ENCODE data around the gene METRN.

- no peak for TF ChIP-seq CTCF (conservative IDR thresholded peaks at IDR 0.05; ENCODE audit: low read depth, low read length)
- no peak for TF ChIP-seq RCOR1 (IDR thresholded peaks at IDR 0.05; ENCODE audit: insufficient replicate concordance, low read length)
- no peak for TF ChIP-seq POLR2A (IDR thresholded peaks at IDR 0.05; ENCODE audit: low read depth, low read length)
- TF ChIP-seq ELK1 (IDR thresholded peaks at IDR 0.05; ENCODE audit: borderline replicate concordance, low read depth, low read length): no peak
- TF ChIP-seq FOS (IDR thresholded peaks at IDR 0.05; ENCODE audit: low read depth, low read length): no peak
- TF ChIP-seq RFX5 (IDR thresholded peaks at IDR 0.05; ENCODE audit: low read depth, low read length): no peak
These were observed 37.4 kb upstream of the METRN start for GRCh38 chr16:677316-678190.
